Choroid plexus epithelial cell (primary cell): Measurements from ENCODE around the gene GRAMD4.

ENCODE experiments used
- DNase-seq: peaks from one replicate; pipeline ENCODE4 v3.0.0-alpha.2; 2010; ENCODE audit warnings: low read depth
- H3K4me3 ChIP-seq: 2 replicates; pipeline ENCODE4 v1.5.1; 2011; ENCODE audit warnings: low read depth, mild to moderate bottlenecking, control low read depth, low read length, moderate library complexity
- CTCF ChIP-seq: conservative IDR thresholded peaks from 2 replicates; pipeline ENCODE4 v1.5.1; 2011; ENCODE audit warnings: low read depth, mild to moderate bottlenecking, control low read depth, inconsistent platforms, low read length, moderate library complexity

Gene GRAMD4

GRCh38 chr22:46654426-46654825 lies 34.2 kb downstream of the GRAMD4 start:
- no peak overlapping the region for H3K4me3 ChIP-seq
- TF ChIP-seq CTCF, result no peak
- no peak for DNase-seq

GRCh38 chr22:46654927-46655595 lies 34.9 kb downstream of the GRAMD4 start:
- no peak overlapping the region for H3K4me3 ChIP-seq
- no peak for DNase-seq
- no peak for TF ChIP-seq CTCF

GRCh38 chr22:46655861-46656608 lies 35.8 kb downstream of the GRAMD4 start:
- DNase-seq, result no peak
- TF ChIP-seq CTCF, result no peak
- H3K4me3 ChIP-seq, result no peak overlapping the region

- H3K4me3 ChIP-seq, result no peak overlapping the region
- no peak for DNase-seq
- no peak for TF ChIP-seq CTCF
These were observed 36.9 kb downstream of the GRAMD4 start for GRCh38 chr22:46656856-46657654.

- no peak for DNase-seq
- no peak overlapping the region for H3K4me3 ChIP-seq
- TF ChIP-seq CTCF, result no peak
These were observed 37.4 kb downstream of the GRAMD4 start for GRCh38 chr22:46657655-46657953.

- no peak for DNase-seq
- no peak overlapping the region for H3K4me3 ChIP-seq
- no peak for TF ChIP-seq CTCF
These were observed 38.1 kb downstream of the GRAMD4 start for GRCh38 chr22:46657996-46658947.
